ENCODE measurements around the gene OR2D3.
"Not testable (repeated sequence)": the region's sequence is repeated elsewhere in the genome, so short reads cannot be mapped to it uniquely, and the experiment has no call there.

The OR2D3 gene, protein sequence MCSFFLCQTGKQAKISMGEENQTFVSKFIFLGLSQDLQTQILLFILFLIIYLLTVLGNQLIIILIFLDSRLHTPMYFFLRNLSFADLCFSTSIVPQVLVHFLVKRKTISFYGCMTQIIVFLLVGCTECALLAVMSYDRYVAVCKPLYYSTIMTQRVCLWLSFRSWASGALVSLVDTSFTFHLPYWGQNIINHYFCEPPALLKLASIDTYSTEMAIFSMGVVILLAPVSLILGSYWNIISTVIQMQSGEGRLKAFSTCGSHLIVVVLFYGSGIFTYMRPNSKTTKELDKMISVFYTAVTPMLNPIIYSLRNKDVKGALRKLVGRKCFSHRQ

GRCh38 chr11:6920702-6921101 is at the start of gene OR2D3:
Gene OR2D3 (plus strand): TSS chr11:6921002. CDS start chr11:6921002, 0 bp downstream.
- DNase-seq: no peak

DNA sequence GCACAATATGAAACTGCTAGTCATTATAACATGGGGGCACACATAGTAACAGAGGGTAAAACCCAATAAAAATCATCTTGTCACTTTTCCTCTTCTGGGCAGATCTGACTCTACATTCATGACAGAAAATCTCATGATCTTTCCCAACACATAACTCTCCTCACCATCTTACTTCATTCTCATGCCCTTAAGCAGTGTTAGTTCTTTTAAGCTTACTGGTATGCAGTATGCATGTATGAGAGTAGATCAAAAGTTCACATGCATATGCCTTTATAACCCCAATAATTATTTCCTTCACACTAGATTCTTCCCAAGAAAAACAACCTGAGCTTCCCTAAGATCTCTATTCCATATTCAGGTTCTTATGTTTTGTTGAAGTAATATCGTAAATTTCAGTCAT is 49.5 kb upstream of the OR2D3 start:
- no peak for DNase-seq

DNA sequence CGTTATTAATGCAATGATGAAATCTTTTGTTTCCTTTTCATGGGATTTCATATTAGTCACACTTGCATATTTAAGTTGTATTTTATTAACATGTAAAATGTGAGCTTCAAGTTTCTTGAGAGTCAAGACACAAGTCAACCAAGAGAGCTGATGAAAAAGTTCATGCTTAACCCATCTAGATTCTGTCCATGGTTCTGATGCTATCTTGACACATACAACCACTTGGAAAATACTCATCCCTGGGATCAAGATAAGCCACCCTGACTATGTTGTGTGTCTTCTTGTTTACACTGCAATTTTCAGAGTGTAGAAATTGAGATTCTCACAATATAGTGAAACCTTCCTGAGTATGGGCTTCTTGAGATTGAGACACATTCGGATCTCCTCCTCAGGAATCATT is 45.0 kb upstream of the OR2D3 start:
- no peak for DNase-seq

DNA sequence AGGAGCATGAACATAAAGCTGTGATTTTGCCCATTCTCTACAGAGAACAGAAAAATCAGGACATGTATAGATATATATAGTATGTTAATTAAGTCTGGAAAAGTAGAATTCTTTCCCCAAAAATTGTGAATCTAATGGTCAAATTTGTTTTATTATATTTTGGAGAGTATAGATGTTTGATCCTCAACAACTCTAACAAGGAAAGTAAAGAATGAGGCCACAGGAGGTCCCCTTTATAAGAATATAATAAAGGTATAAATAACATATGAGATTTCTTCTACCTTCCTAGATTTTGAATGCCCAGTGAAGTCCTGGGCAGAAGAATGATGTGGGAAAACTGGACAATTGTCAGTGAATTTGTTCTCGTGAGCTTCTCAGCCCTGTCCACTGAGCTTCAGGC is 44.5 kb upstream of the OR2D3 start, which contains the start of gene OR10A4:
OR10A4 (plus strand) TSS at position 301 of the 400 bp plus-strand sequence; CDS start at position 324, 23 bp downstream.
- DNase-seq: no peak

GRCh38 chr11:6876914-6877313 is 43.9 kb upstream of the OR2D3 start:
- DNase-seq: no peak

DNA sequence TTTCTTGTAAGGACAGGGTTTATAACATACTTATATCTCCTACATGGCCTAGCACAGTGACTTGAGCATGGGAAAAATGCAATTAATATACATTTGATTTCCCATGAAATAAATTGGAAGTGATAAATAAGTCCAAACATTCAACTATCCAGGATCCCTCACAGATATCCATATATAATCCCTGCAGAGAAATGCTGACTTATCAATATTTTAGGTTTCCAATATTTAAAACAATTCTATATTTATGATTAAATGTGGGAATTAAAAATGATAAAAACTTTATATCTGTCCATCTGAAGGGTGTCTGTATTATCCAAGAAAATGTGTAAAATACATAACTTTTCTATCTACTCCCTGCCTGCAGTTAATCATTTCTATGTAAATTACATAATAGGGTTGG is 38.1 kb upstream of the OR2D3 start:
- DNase-seq: no peak

DNA sequence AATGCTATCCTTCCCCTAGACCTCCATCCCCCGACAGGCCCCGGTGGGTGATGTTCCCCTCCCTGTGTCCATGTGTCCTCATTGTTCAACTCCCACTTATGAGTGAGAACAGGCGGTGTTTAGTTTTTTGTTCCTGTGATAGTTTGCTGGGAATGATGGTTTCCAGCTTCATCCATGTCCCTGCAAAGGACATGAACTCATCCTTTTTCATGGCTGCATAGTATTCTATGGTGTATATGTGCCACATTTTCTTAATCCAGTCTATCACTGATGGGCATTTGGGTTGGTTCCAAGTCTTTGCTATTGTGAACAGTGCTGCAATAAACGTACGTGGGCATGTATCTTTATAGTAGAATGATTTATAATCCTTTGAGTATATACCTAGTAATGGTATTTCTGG is 33.1 kb upstream of the OR2D3 start:
- not testable (repeated sequence) for DNase-seq

DNA sequence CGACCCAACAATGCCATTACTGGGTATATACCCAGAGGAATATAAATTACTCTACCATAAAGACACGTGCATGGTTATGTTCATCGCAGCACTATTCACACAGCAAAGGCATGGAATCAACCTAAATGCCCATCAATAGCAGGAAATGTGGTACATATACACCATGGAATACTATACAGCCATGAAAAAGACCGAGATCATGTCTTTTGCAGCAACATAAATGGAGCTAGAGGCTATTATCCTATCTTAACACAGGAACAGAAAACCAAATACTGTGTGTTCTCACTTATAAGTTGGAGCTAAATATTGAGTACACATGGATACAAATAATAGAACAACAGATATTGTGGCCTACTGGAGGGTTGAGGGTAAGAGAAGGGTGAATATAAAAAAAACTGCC is 32.0 kb upstream of the OR2D3 start:
- no peak for DNase-seq

GRCh38 chr11:6889835-6890234 is 31.0 kb upstream of the OR2D3 start:
- DNase-seq: no peak

GRCh38 chr11:6892400-6892799 is 28.4 kb upstream of the OR2D3 start, which contains the start of gene OR2D2:
Gene OR2D2 (minus strand): TSS chr11:6892500. CDS start chr11:6892500, 0 bp downstream.
- no peak for DNase-seq

- no peak for DNase-seq
Observed at GRCh38 chr11:6894097-6894496, 26.7 kb upstream of the OR2D3 start.

DNA sequence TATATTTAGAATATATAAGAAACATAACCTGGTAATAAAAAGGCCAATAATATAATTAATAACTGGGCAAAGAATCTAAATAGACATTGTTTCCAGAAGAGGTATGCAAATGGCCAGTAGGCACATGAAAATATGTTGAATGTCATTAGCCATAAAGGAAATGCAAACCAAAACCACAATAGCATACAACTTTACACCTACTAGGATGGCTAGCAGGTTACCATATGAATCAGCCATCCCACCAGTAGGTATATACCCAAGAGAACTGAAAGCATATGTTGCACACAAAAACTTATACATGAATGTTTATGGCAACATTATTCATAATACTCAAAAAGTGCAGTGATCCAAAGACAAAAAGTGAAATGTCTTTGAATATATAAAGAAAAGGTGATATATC is 25.8 kb upstream of the OR2D3 start:
- DNase-seq: no peak

- DNase-seq: no peak
Observed at GRCh38 chr11:6898911-6899310, 21.9 kb upstream of the OR2D3 start.

DNA sequence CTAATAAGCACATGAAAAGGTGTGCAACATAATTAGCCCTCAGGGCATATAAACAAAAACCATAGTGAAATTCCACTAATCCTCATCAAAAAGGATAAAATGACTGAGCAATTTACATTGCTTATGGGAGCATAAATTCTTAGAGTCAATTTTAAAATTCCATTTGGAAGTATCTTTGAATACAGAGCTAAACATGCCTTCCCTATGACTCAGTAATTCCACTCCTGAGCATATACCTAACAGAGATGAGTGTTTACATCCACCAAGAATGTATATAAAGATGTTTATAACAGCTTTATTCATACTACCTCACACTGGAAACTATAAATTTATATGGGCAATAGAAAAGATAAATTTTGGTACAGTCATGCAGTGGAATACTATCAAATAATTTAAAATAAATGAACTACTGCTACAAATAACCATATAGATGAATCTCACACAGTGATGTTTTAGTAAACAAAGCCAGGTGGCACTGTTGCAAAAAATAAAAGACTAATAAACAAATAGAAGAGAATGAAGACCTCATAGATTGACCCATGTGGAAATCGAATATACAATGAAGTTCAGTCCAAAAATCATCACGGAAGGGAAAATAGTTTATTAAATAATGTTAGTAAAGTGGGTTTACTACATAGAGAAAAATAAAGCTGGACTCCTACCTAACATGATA is 20.3 kb upstream of the OR2D3 start:
- no peak for DNase-seq

GRCh38 chr11:6904804-6905203 is 16.0 kb upstream of the OR2D3 start:
- not testable (repeated sequence) for DNase-seq

DNA sequence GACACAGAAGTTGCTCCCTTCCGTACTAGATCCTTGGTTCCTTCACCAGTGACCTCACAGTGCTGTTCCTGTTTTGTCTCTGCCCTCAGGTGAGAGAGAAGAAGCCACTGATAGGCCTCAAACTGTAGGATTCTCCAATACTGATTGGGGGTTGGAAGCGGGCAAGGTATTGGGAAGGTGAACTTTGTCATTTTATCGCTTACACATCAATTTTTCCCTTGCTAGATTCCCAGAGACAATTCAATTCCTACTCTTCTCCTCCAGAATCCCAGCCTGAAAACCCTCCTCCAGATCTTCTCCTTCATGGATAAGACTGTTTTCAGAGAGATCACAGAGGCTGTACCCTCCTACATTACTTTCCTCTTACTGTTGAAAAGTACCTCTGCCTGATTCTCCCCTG is 9.4 kb upstream of the OR2D3 start:
- DNase-seq: no peak

GRCh38 chr11:6911948-6912347 is 8.9 kb upstream of the OR2D3 start:
- DNase-seq: no peak

- no peak for DNase-seq
Observed at GRCh38 chr11:6919698-6920097, 1.1 kb upstream of the OR2D3 start.

DNA sequence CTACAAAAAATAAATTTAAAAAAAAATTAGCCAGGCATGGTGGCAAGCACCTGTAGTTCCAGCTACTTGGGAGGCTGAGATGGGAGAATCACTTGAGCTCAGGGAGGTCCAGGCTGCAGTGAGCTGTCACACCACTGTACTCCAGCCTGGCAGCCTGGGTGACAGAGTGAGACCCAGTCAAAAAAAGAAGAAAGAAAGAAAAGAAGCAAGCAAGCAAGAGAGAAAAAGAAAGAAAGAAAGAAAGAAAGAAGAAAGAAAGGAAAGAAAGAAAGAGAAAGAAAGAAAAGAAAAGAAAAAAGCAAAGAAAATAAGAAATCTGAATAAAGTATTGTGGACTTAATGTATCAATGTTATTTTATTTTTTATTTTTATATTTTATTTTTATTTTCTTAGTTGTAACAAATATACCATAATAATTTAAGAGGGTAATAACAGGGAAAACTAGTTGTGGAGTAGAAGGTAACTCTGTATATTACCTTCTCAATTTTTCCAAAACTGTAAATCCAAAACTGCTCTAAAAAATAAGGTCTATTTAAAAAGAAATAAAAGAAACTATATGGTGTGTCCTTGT is 4.3 kb downstream of the OR2D3 start:
- DNase-seq: no peak

DNA sequence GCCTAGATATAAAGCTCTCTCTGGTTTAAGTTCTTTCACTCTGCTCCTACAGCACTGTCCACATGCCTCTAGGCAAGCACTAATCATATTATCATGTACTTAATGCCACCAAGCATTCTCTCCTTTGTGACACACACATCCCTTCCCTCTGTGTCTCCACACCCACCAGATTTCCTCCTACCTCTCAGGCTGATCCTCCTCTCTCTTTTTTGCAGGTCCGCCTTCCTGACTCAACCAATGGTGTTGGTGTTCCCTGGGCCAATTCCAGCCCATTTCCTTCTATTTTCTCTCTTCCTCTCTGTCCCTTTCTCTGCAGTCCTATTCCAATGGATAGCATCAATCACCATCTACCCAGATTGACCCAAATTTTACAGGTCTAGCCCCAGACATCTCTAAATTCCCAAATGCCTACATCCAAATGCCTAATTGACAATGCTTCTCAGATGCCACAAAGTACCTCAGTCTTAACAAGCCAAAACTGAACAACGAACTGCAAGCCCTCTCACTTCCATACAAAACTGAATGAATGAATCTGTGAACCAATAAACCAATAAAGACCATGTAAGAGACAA is 4.9 kb downstream of the OR2D3 start:
- DNase-seq: no peak

- DNase-seq: peak in 1 of 2 experiments; percentile 15
Observed at GRCh38 chr11:6926208-6927029, 5.6 kb downstream of the OR2D3 start, which contains the start of gene ZNF215. Gene ZNF215 (plus strand): TSS chr11:6926426. CDS start chr11:6932273, 5,847 bp downstream.

DNA sequence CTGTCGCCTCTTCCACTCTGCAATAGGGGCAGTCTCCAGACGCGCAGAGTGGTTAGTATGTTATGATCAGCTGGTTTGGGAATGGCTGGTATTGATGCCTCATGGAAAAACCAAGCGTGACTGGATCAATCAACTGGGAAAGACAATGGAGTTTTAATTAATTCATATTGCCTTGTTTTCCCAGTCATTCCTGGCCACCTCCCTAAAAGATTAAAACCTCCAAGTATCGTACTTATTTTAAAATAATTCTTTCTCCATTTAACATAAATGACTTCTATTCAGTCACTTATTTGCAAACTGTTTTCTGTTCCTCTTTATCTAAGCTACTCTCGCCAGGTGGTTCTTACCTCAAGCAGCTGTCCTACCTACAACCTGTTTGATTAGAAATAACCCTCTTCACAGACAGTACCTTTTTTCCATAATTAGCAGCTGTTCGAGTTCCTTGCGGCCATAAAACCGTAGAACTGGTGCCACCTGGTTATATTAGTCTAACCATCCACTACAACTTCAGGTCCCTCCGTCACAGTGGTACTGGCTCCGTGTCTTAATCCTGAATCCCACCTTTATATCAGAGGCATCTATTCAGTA is 6.3 kb downstream of the OR2D3 start:
- no peak for DNase-seq

Measured in stimulated activated CD4-positive, alpha-beta T cell treated with anti-CD3 and anti-CD28 coated beads, Interleukin-4, amount 100 ng/mL, for 4 hours (primary cell).